ENCODE data around the gene ZNF683.
A peak's percentile ranks its signal among the peaks of the same experiment; 100 is the strongest.

The ZNF683 gene

DNA sequence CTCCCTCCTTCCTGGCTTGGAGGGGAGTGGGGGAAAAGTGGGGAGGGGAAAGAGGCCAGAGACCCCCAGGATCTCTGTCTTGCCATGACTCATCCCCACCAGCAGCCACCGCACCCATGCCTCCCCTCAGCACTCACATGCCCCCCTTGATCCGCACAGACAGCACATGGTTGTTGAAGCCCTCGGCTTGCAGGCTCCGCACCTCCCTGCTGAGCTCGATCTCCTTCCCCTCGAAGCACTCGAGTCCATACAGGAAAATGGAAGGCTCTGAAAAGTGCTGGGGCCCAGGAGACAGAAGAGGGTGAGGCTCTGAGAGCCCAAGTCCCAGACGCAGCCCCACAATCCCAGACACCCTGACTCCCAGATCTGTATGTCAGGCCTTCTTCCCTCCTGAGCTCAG, 44.0 kb downstream of the ZNF683 start:
- no peak overlapping the region for H3K4me3 ChIP-seq (ENCODE audit: low read length, poor library complexity, severe bottlenecking)
- H3K9ac ChIP-seq (ENCODE audit: low read depth, low read length, poor library complexity, severe bottlenecking): peak overlapping the region; percentile 28
- H3K9me3 ChIP-seq (ENCODE audit: insufficient read depth, low read depth, low read length): no peaks in the 10 kb centered on the region
- H2AFZ ChIP-seq (ENCODE audit: low read length): no peak overlapping the region
- H3K9me2 ChIP-seq (replicated peaks; ENCODE audit: low read depth, low read length): no peaks in the 10 kb centered on the region
- H4K20me1 ChIP-seq (ENCODE audit: insufficient read depth, low read length, poor library complexity, severe bottlenecking): no peaks in the 10 kb centered on the region
- H3F3A ChIP-seq (ENCODE audit: low read depth): no peaks in the 10 kb centered on the region
- H3K27me3 ChIP-seq (ENCODE audit: insufficient read depth, low read length, poor library complexity, severe bottlenecking): no peaks in the 10 kb centered on the region
- no peaks in the 10 kb centered on the region for H3K4me1 ChIP-seq (ENCODE audit: insufficient read depth, low read length, poor library complexity, severe bottlenecking)
- TF ChIP-seq, protein P1, sequence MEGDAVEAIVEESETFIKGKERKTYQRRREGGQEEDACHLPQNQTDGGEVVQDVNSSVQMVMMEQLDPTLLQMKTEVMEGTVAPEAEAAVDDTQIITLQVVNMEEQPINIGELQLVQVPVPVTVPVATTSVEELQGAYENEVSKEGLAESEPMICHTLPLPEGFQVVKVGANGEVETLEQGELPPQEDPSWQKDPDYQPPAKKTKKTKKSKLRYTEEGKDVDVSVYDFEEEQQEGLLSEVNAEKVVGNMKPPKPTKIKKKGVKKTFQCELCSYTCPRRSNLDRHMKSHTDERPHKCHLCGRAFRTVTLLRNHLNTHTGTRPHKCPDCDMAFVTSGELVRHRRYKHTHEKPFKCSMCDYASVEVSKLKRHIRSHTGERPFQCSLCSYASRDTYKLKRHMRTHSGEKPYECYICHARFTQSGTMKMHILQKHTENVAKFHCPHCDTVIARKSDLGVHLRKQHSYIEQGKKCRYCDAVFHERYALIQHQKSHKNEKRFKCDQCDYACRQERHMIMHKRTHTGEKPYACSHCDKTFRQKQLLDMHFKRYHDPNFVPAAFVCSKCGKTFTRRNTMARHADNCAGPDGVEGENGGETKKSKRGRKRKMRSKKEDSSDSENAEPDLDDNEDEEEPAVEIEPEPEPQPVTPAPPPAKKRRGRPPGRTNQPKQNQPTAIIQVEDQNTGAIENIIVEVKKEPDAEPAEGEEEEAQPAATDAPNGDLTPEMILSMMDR (conservative IDR thresholded peaks at IDR 0.05; ENCODE audit: low read length): no peak
- TF ChIP-seq EZH2phosphoT487 (IDR thresholded peaks at IDR 0.05; ENCODE audit: borderline replicate concordance): no peak
- no peak overlapping the region for H3K4me2 ChIP-seq (ENCODE audit: low read depth, low read length, poor library complexity, severe bottlenecking)
- H3K36me3 ChIP-seq (ENCODE audit: insufficient read depth, low read length): no peaks in the 10 kb centered on the region
- H3K79me2 ChIP-seq (ENCODE audit: insufficient read depth, low read length): no peaks in the 10 kb centered on the region

DNA sequence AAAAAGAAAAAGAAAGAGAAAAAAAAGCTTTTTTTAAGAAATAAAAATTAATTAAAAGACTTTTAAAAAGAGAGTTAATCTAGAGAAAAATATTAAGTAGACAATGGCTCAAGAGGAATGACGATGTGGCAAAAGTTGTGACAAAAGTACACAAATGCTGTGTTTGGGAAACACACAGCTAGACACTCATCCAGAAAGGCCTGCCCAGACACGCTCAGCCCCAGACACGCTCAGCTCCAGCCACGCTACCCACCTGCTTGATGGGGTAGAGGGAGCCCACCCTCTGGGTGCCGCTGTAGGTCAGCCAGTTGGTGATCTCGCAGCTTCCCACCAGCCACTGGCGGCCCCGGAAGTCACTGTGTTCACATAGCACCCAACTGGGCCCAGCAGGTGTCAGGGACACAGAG, 44.6 kb downstream of the ZNF683 start:
- H3K9ac ChIP-seq (ENCODE audit: low read depth, low read length, poor library complexity, severe bottlenecking): no peak overlapping the region
- H3K27me3 ChIP-seq (ENCODE audit: insufficient read depth, low read length, poor library complexity, severe bottlenecking): no peaks in the 10 kb centered on the region
- H3K9me3 ChIP-seq (ENCODE audit: insufficient read depth, low read depth, low read length): no peaks in the 10 kb centered on the region
- H3K36me3 ChIP-seq (ENCODE audit: insufficient read depth, low read length): no peaks in the 10 kb centered on the region
- no peaks in the 10 kb centered on the region for H4K20me1 ChIP-seq (ENCODE audit: insufficient read depth, low read length, poor library complexity, severe bottlenecking)
- no peaks in the 10 kb centered on the region for H3K79me2 ChIP-seq (ENCODE audit: insufficient read depth, low read length)
- TF ChIP-seq, protein P1 (conservative IDR thresholded peaks at IDR 0.05; ENCODE audit: low read length): no peak
- TF ChIP-seq EZH2phosphoT487 (IDR thresholded peaks at IDR 0.05; ENCODE audit: borderline replicate concordance): no peak
- H3K4me2 ChIP-seq (ENCODE audit: low read depth, low read length, poor library complexity, severe bottlenecking): no peak overlapping the region
- no peaks in the 10 kb centered on the region for H3K9me2 ChIP-seq (replicated peaks; ENCODE audit: low read depth, low read length)
- no peak overlapping the region for H2AFZ ChIP-seq (ENCODE audit: low read length)
- H3K4me1 ChIP-seq (ENCODE audit: insufficient read depth, low read length, poor library complexity, severe bottlenecking): no peaks in the 10 kb centered on the region
- no peaks in the 10 kb centered on the region for H3F3A ChIP-seq (ENCODE audit: low read depth)
- H3K4me3 ChIP-seq (ENCODE audit: low read length, poor library complexity, severe bottlenecking): no peak overlapping the region

DNA sequence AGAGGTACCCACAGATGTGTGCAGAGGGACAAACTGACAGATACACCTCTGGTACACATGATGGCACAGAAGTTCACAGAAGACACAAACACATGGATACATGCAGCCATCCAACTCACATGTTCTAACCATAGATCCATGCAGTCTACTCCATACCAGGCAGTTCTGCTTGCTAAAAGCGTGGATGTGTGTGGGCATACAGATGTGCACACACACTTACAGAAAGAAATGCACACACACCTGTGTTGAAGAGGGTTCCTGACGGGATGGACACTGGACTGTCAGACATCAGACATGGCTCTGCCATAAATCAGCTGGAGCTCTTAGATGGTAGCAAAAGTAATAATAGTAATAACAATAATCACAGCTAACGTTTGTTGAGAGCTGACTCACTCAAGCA, 48.0 kb downstream of the ZNF683 start:
- Histone ChIP-seq H3K4me1 (ENCODE audit: insufficient read depth, low read length, poor library complexity, severe bottlenecking) (peaks cover 16% of the 10 kb centered on the region), H3K4me2 (ENCODE audit: low read depth, low read length, poor library complexity, severe bottlenecking) (no peak overlapping the region), H3K27me3 (ENCODE audit: insufficient read depth, low read length, poor library complexity, severe bottlenecking) (no peaks in the 10 kb centered on the region), H3K36me3 (ENCODE audit: insufficient read depth, low read length) (no peaks in the 10 kb centered on the region), H3K9me3 (ENCODE audit: insufficient read depth, low read depth, low read length) (no peaks in the 10 kb centered on the region), H3K9me2 (replicated peaks; ENCODE audit: low read depth, low read length) (no peaks in the 10 kb centered on the region), H3K4me3 (ENCODE audit: low read length, poor library complexity, severe bottlenecking) (no peak overlapping the region), H2AFZ (ENCODE audit: low read length) (no peak overlapping the region), H3K9ac (ENCODE audit: low read depth, low read length, poor library complexity, severe bottlenecking) (no peak overlapping the region), H3K79me2 (ENCODE audit: insufficient read depth, low read length) (peaks cover 21% of the 10 kb centered on the region; the same call in 1 of the 2 replicates), H4K20me1 (ENCODE audit: insufficient read depth, low read length, poor library complexity, severe bottlenecking) (no peaks in the 10 kb centered on the region), H3F3A (ENCODE audit: low read depth) (no peaks in the 10 kb centered on the region)
- no peak for TF ChIP-seq EZH2phosphoT487 (IDR thresholded peaks at IDR 0.05; ENCODE audit: borderline replicate concordance)
- TF ChIP-seq, protein P1 (conservative IDR thresholded peaks at IDR 0.05; ENCODE audit: low read length): no peak
